Glutamatergic neuron (in vitro differentiated cells): ENCODE results near the gene PPP1R15A. TPM values are rescaled to one million over a fixed set of nuclear protein-coding genes. Genes with fewer than 3 reads are reported as not detected.
A peak's percentile ranks its signal among the peaks of the same experiment; 100 is the strongest.

Experiments
- DNase-seq: peaks from one replicate; pipeline ENCODE4 v3.0.0; 2022
- H3K27ac Mint-ChIP-seq: one replicate; pipeline ENCODE4 v1.8.0; 2020; ENCODE audit warnings: mild to moderate bottlenecking, mixed read lengths, inconsistent platforms; ENCODE audit not compliant: unreplicated experiment
- H3K27me3 Mint-ChIP-seq: one replicate; pipeline ENCODE4 v1.8.0; 2020; ENCODE audit warnings: mild to moderate bottlenecking, moderate library complexity, mixed read lengths, inconsistent platforms; ENCODE audit not compliant: unreplicated experiment
- H3K36me3 Mint-ChIP-seq: one replicate; pipeline ENCODE4 v1.8.0; 2020; ENCODE audit warnings: mild to moderate bottlenecking, mixed read lengths, inconsistent platforms; ENCODE audit not compliant: unreplicated experiment
- H3K4me1 Mint-ChIP-seq: one replicate; pipeline ENCODE4 v1.8.0; 2020; ENCODE audit warnings: mild to moderate bottlenecking, low read depth, mixed read lengths, inconsistent platforms; ENCODE audit not compliant: unreplicated experiment
- H3K4me3 Mint-ChIP-seq: one replicate; pipeline ENCODE4 v1.8.0; 2020; ENCODE audit warnings: mild to moderate bottlenecking, mixed read lengths, inconsistent platforms; ENCODE audit not compliant: unreplicated experiment
- H3K9me3 Mint-ChIP-seq: one replicate; pipeline ENCODE4 v1.8.0; 2020; ENCODE audit warnings: mild to moderate bottlenecking, moderate library complexity, mixed read lengths, inconsistent platforms; ENCODE audit not compliant: unreplicated experiment
- CTCF ChIP-seq: fragments of 200-600 bp; sonication (generic); IDR thresholded peaks from one replicate; pipeline ENCODE4 v1.5.0; 2021; ENCODE audit not compliant: partially characterized antibody, unreplicated experiment
- total RNA-seq: library from RNA; stranded (reverse); fragmentation: NEBNext Ultra II Directional; extraction: Animal tissue kit (Norgen Biotek cat#: 25700); gene quantifications from one replicate; pipeline ENCODE4 v1.2.1, GENCODE V29; 2021; ENCODE audit not compliant: unreplicated experiment

PPP1R15A gene
- total RNA-seq, 1 donor from 2014 or later, result 106 TPM

GRCh38 chr19:48833049-48833448 lies 39.2 kb upstream of the PPP1R15A start:
- H3K4me1 Mint-ChIP-seq, result peaks cover 2% of the 10 kb centered on the region
- H3K27ac Mint-ChIP-seq, result no peak overlapping the region
- peaks cover 4% of the 10 kb centered on the region for H3K36me3 Mint-ChIP-seq
- H3K4me3 Mint-ChIP-seq, result no peak overlapping the region
- peaks cover 9% of the 10 kb centered on the region for H3K27me3 Mint-ChIP-seq
- TF ChIP-seq CTCF, result no peak
- no peak for DNase-seq
- H3K9me3 Mint-ChIP-seq, result peaks cover 7% of the 10 kb centered on the region

GRCh38 chr19:48833977-48834376 lies 38.2 kb upstream of the PPP1R15A start:
- no peak for DNase-seq
- peak overlapping the region; percentile 24 for H3K4me3 Mint-ChIP-seq

GRCh38 chr19:48835734-48836088 lies 36.5 kb upstream of the PPP1R15A start:
- H3K4me1 Mint-ChIP-seq, result peaks cover 2% of the 10 kb centered on the region
- peak; percentile 94 for DNase-seq
- peaks cover 4% of the 10 kb centered on the region for H3K36me3 Mint-ChIP-seq
- peaks cover 7% of the 10 kb centered on the region for H3K27me3 Mint-ChIP-seq
- H3K9me3 Mint-ChIP-seq, result peaks cover 5% of the 10 kb centered on the region
- H3K4me3 Mint-ChIP-seq, result peak overlapping the region; percentile 84
- H3K27ac Mint-ChIP-seq, result no peak overlapping the region
- TF ChIP-seq CTCF, result peak; percentile 80

More at GRCh38 chr19:48833977-48834376, 38.2 kb upstream of the PPP1R15A start:
- no peak overlapping the region for H3K27ac Mint-ChIP-seq
- peaks cover 2% of the 10 kb centered on the region for H3K4me1 Mint-ChIP-seq
- H3K36me3 Mint-ChIP-seq, result peaks cover 4% of the 10 kb centered on the region
- peaks cover 9% of the 10 kb centered on the region for H3K27me3 Mint-ChIP-seq
- TF ChIP-seq CTCF, result no peak
- H3K9me3 Mint-ChIP-seq, result peaks cover 7% of the 10 kb centered on the region

- H3K27me3 Mint-ChIP-seq, result peaks cover 7% of the 10 kb centered on the region
Observed at GRCh38 chr19:48836089-48837017, 35.9 kb upstream of the PPP1R15A start, which contains the start of gene HSD17B14. HSD17B14 (minus strand) TSS chr19:48836491; CDS start chr19:48836411, 80 bp downstream.

More at GRCh38 chr19:48836089-48837017, 35.9 kb upstream of the PPP1R15A start, which contains the start of gene HSD17B14:
- peak; percentile 36 for TF ChIP-seq CTCF
- DNase-seq, result peak; percentile 42
- Mint-ChIP-seq H3K4me1 (peaks cover 2% of the 10 kb centered on the region), H3K9me3 (peaks cover 6% of the 10 kb centered on the region), H3K27ac (peak within 1 kb of the TSS; percentile 28), H3K4me3 (peak within 1 kb of the TSS; percentile 84), H3K36me3 (peaks cover 4% of the 10 kb centered on the region)
